ENCODE measurements around the gene QSOX2.

- TF ChIP-seq, protein P1, sequence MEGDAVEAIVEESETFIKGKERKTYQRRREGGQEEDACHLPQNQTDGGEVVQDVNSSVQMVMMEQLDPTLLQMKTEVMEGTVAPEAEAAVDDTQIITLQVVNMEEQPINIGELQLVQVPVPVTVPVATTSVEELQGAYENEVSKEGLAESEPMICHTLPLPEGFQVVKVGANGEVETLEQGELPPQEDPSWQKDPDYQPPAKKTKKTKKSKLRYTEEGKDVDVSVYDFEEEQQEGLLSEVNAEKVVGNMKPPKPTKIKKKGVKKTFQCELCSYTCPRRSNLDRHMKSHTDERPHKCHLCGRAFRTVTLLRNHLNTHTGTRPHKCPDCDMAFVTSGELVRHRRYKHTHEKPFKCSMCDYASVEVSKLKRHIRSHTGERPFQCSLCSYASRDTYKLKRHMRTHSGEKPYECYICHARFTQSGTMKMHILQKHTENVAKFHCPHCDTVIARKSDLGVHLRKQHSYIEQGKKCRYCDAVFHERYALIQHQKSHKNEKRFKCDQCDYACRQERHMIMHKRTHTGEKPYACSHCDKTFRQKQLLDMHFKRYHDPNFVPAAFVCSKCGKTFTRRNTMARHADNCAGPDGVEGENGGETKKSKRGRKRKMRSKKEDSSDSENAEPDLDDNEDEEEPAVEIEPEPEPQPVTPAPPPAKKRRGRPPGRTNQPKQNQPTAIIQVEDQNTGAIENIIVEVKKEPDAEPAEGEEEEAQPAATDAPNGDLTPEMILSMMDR (IDR thresholded peaks at IDR 0.05) = no peak
- no peak for TF ChIP-seq POLR2A (IDR thresholded peaks at IDR 0.05)
Observed at GRCh38 chr9:136230365-136230764, 15.2 kb downstream of the QSOX2 start.
